Uterus (tissue), 2 donors: Measurements from ENCODE around the gene TIGD2.

Experiments
- POLR2A ChIP-seq, 2 donors: fragments of 450-650 bp; IDR thresholded peaks; one replicate each; pipeline ENCODE4 v1.6.1; 2016; ENCODE audit warnings: antibody characterized with exemption in 2 of 2, mild to moderate bottlenecking in 1 of 2, moderate library complexity in 1 of 2
- TF ChIP-seq, protein P1 (sequence below), 4 experiments: fragments of 200-600 bp in 2 of 4; fragments of 450-650 bp in 2 of 4; sonication (generic) in 2 of 4; IDR thresholded peaks; one replicate each; pipeline ENCODE4 v1.5.1; 2016 to 2019; ENCODE audit warnings: antibody characterized with exemption in 4 of 4, mild to moderate bottlenecking in 2 of 4, moderate library complexity in 1 of 4

DNA sequence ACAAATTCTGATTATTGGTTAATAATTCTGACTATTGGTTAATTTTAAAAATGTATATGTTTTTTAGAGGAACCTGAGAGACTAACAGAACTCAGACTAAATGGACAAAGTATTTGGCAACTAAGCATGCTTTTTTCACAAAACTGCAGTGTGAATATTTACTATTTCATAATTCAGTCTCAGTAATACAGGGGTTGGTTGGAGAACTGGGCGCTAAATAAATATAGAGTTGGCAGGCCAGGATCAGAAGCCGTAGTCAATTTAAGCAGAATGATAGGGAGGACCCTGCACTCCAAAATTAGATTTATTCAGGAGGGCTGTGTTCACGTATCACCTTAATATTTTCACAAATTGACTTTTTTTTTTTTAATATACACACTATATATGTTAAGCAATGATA, 5.8 kb downstream of the TIGD2 start:
- TF ChIP-seq, protein P1, sequence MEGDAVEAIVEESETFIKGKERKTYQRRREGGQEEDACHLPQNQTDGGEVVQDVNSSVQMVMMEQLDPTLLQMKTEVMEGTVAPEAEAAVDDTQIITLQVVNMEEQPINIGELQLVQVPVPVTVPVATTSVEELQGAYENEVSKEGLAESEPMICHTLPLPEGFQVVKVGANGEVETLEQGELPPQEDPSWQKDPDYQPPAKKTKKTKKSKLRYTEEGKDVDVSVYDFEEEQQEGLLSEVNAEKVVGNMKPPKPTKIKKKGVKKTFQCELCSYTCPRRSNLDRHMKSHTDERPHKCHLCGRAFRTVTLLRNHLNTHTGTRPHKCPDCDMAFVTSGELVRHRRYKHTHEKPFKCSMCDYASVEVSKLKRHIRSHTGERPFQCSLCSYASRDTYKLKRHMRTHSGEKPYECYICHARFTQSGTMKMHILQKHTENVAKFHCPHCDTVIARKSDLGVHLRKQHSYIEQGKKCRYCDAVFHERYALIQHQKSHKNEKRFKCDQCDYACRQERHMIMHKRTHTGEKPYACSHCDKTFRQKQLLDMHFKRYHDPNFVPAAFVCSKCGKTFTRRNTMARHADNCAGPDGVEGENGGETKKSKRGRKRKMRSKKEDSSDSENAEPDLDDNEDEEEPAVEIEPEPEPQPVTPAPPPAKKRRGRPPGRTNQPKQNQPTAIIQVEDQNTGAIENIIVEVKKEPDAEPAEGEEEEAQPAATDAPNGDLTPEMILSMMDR (IDR thresholded peaks at IDR 0.05) = no peak
- no peak for TF ChIP-seq POLR2A (IDR thresholded peaks at IDR 0.05)
